A673 (cell line): ENCODE data around the gene MN1. TPM values are rescaled to one million over a fixed set of nuclear protein-coding genes. Genes with fewer than 3 reads are reported as not detected.

Source experiments
- BruUV-seq: library from RNA; stranded (reverse); fragments of 400-500 nt; replicated peaks from 2 replicates; lab custom pipeline; 2021; lab: Mats Ljungman, UMichigan
- CTCF ChIA-PET: fragments of 300-600 bp; sonication (Branson Sonifier 250); formaldehyde crosslinking; loops from one replicate; lab custom pipeline; 2022; ENCODE audit warnings: antibody characterized with exemption; lab: Charles Lee
- POLR2A ChIA-PET: fragments of 300-600 bp; sonication (Branson Sonifier 250); formaldehyde crosslinking; loops from one replicate; lab custom pipeline; 2022; ENCODE audit warnings: antibody characterized with exemption; ENCODE audit not compliant: low non-redundant PET; lab: Charles Lee
- DNase-seq: peaks from one replicate; pipeline ENCODE4 v3.0.0-alpha.2; 2015; ENCODE audit warnings: low spot score
- H3K27ac ChIP-seq: fragments of 200-600 bp; sonication (generic); 2 replicates; pipeline ENCODE4 v1.5.1; 2016; ENCODE audit warnings: mixed run types, low read depth, mild to moderate bottlenecking, mixed read lengths, antibody characterized with exemption, low read length; ENCODE audit not compliant: poor library complexity, severe bottlenecking
- H3K27me3 ChIP-seq: fragments of 200-600 bp; sonication (generic); replicated peaks from 2 replicates; pipeline ENCODE4 v1.6.1; 2017; ENCODE audit warnings: mixed run types, low read depth, mild to moderate bottlenecking, mixed read lengths, antibody characterized with exemption, low read length; ENCODE audit not compliant: insufficient read depth, poor library complexity
- H3K36me3 ChIP-seq: fragments of 200-600 bp; sonication (generic); 2 replicates; pipeline ENCODE4 v1.6.1; 2016; ENCODE audit warnings: mixed run types, mild to moderate bottlenecking, mixed read lengths, antibody characterized with exemption, low read length; ENCODE audit not compliant: insufficient read depth, poor library complexity, severe bottlenecking
- H3K4me1 ChIP-seq: fragments of 200-600 bp; sonication (generic); 2 replicates; pipeline ENCODE4 v1.6.1; 2017; ENCODE audit warnings: mixed run types, mild to moderate bottlenecking, mixed read lengths, antibody characterized with exemption, low read length; ENCODE audit not compliant: insufficient read depth, poor library complexity, severe bottlenecking
- H3K4me3 ChIP-seq: fragments of 200-600 bp; sonication (generic); 2 replicates; pipeline ENCODE4 v1.5.1; 2016; ENCODE audit warnings: low read depth, mixed run types, mild to moderate bottlenecking, mixed read lengths, low read length; ENCODE audit not compliant: poor library complexity, severe bottlenecking
- H3K9me3 ChIP-seq: fragments of 200-600 bp; sonication (generic); 2 replicates; pipeline ENCODE4 v1.6.1; 2016; ENCODE audit warnings: mixed run types, low read depth, mild to moderate bottlenecking, mixed read lengths, antibody characterized with exemption, low read length; ENCODE audit not compliant: poor library complexity, severe bottlenecking
- CTCF ChIP-seq: fragments of 300-800, 200-600 bp; sonication (generic); conservative IDR thresholded peaks from 2 replicates; pipeline ENCODE4 v1.5.1; 2017; ENCODE audit warnings: low read depth, mild to moderate bottlenecking, antibody characterized with exemption, low read length, moderate library complexity, mixed read lengths
- EZH2 ChIP-seq: fragments of 200-600 bp; sonication (generic); IDR thresholded peaks from 2 replicates; pipeline ENCODE4 v1.6.1; 2017; ENCODE audit warnings: borderline replicate concordance, low read depth, mild to moderate bottlenecking, mixed read lengths, antibody characterized with exemption, low read length; ENCODE audit not compliant: poor library complexity, severe bottlenecking
- intact Hi-C: fragments of 100-400 bp; cut with micrococcal nuclease; formaldehyde crosslinking; loops from one replicate; pipeline ENCODE4 v1.10.0; 2022; ENCODE audit not compliant: unreplicated experiment
- total RNA-seq: library from RNA; stranded (reverse); gene quantifications from 2 replicates; pipeline ENCODE4 v1.2.3, GENCODE V29; 2021

The MN1 gene
- total RNA-seq, 1 experiment from 2014 or later: 8.4 TPM

GRCh38 chr22:27717094-27717493 lies 84.5 kb downstream of the MN1 start:
- no peak for TF ChIP-seq EZH2
- Histone ChIP-seq H3K36me3 (no peaks in the 10 kb centered on the region), H3K4me3 (no peak overlapping the region), H3K27me3 (no peaks in the 10 kb centered on the region), H3K9me3 (no peaks in the 10 kb centered on the region), H3K4me1 (peaks cover 5% of the 10 kb centered on the region), H3K27ac (no peak overlapping the region)
- no peak for DNase-seq
- ChIA-PET CTCF (no interaction called here), POLR2A (no interaction called here)
- intact Hi-C loops: no loop called here
- no TSS peak for BruUV-seq

GRCh38 chr22:27716074-27716473 lies 85.5 kb downstream of the MN1 start:
- ChIA-PET CTCF (no interaction called here), POLR2A (no interaction called here)
- DNase-seq: no peak
- Histone ChIP-seq H3K4me1 (peaks cover 5% of the 10 kb centered on the region), H3K9me3 (no peaks in the 10 kb centered on the region), H3K36me3 (no peaks in the 10 kb centered on the region), H3K27ac (no peak overlapping the region), H3K27me3 (no peaks in the 10 kb centered on the region), H3K4me3 (no peak overlapping the region)
- intact Hi-C loops: no loop called here
- TF ChIP-seq CTCF (no peak), EZH2 (no peak)
- no TSS peak for BruUV-seq

- H3K9me3 ChIP-seq: no peaks in the 10 kb centered on the region
- intact Hi-C loops: no loop called here
- H3K36me3 ChIP-seq: no peaks in the 10 kb centered on the region
- no peak overlapping the region for H3K4me3 ChIP-seq
- POLR2A ChIA-PET: no interaction called here
- DNase-seq: no peak
- H3K4me1 ChIP-seq: peaks cover 5% of the 10 kb centered on the region
- BruUV-seq: no TSS peak
- H3K27me3 ChIP-seq: no peaks in the 10 kb centered on the region
- CTCF ChIA-PET: no interaction called here
- no peak overlapping the region for H3K27ac ChIP-seq
- no peak for TF ChIP-seq EZH2
- TF ChIP-seq CTCF: no peak
Measured at GRCh38 chr22:27715106-27715505, 86.5 kb downstream of the MN1 start.

GRCh38 chr22:27714068-27714467 lies 87.5 kb downstream of the MN1 start:
- no TSS peak for BruUV-seq
- ChIA-PET POLR2A (no interaction called here), CTCF (no interaction called here)
- no peak overlapping the region for H3K27ac ChIP-seq
- H3K36me3 ChIP-seq: no peaks in the 10 kb centered on the region
- H3K4me3 ChIP-seq: no peak overlapping the region
- no peaks in the 10 kb centered on the region for H3K4me1 ChIP-seq
- DNase-seq: no peak
- H3K9me3 ChIP-seq: no peaks in the 10 kb centered on the region
- intact Hi-C loops: no loop called here
- TF ChIP-seq EZH2: no peak
- TF ChIP-seq CTCF: no peak
- no peaks in the 10 kb centered on the region for H3K27me3 ChIP-seq
